ENCODE results near the gene ACMSD. TPM values are rescaled to one million over a fixed set of nuclear protein-coding genes. Genes with fewer than 3 reads are reported as not detected.

Gene ACMSD
- total and polyA plus RNA-seq, 10 of the 15 experiments (the other 5 are each of a cell fraction or from before 2014, with no cell fraction given), result 0.08 TPM; not detected in 9

DNA sequence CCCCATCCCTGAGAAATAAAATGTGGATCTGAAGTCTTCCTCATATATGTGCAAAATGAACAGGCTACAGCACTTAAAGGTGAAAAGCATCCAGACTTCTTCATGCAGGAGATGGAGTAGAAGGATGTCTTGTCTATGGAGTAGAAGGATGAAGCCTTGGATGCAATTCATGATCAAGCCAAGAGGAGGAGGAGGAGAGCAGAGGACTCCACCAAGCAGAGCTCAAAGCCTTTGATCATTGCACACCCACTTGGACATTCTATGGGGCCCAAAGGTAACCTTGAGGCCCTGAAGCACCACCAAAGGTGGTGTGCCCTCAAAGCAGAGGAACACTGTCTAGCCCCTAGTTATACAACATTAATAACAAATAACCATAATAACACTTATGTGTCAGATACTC lies 17.3 kb downstream of the ACMSD start (continued):
- TF ChIP-seq, protein P1, sequence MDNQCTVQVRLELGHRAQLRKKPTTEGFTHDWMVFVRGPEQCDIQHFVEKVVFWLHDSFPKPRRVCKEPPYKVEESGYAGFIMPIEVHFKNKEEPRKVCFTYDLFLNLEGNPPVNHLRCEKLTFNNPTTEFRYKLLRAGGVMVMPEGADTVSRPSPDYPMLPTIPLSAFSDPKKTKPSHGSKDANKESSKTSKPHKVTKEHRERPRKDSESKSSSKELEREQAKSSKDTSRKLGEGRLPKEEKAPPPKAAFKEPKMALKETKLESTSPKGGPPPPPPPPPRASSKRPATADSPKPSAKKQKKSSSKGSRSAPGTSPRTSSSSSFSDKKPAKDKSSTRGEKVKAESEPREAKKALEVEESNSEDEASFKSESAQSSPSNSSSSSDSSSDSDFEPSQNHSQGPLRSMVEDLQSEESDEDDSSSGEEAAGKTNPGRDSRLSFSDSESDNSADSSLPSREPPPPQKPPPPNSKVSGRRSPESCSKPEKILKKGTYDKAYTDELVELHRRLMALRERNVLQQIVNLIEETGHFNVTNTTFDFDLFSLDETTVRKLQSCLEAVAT (IDR thresholded peaks at IDR 0.05), result no peak

DNA sequence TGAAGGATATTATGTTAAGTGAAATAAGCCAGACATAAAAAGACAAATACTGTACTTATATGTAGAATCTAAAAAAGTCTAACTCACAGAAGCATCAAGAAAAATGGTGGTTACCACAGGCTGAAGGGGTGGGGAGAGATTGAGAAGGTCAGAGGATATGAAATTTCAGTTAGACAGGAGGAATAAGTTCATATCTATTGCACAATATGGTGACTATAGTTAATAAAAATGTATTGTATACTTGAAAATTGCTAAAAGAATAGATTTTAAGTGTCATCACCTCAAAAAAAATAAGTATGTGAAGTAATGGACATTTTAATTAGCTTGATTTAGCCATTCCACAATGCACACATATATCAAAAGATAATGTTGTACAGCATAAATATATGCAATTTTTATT lies 19.8 kb downstream of the ACMSD start:
- no peak for DNase-seq (ENCODE audit: low read depth, low spot score)
- H3K27ac ChIP-seq (ENCODE audit: control insufficient read depth, insufficient read depth), result no peak overlapping the region
- H3K4me2 ChIP-seq (ENCODE audit: control insufficient read depth, insufficient read depth), result no peak overlapping the region
- no peak for FAIRE-seq
- no peaks in the 10 kb centered on the region for H3K27me3 ChIP-seq (replicated peaks in 1 of 2; ENCODE audit: control insufficient read depth in 2 of 2, insufficient read depth in 2 of 2, low read length in 1 of 2)
- H3K36me3 ChIP-seq (ENCODE audit: control insufficient read depth in 2 of 2, insufficient read depth in 2 of 2, low read length in 1 of 2), result no peaks in the 10 kb centered on the region
- no peaks in the 10 kb centered on the region for H3K4me1 ChIP-seq (ENCODE audit: control insufficient read depth, insufficient read depth, low read length)
- no peak for ATAC-seq
- no peaks in the 10 kb centered on the region for H4K20me1 ChIP-seq (ENCODE audit: control insufficient read depth, insufficient read depth)
- H3K79me2 ChIP-seq (ENCODE audit: control insufficient read depth, insufficient read depth, low read length), result no peaks in the 10 kb centered on the region
- SMC1A ChIA-PET (ENCODE audit: uncharacterized antibody, unreplicated experiment), result no interaction called here
- CTCF ChIA-PET, result no interaction called here
- no peaks in the 10 kb centered on the region for H3K9me3 ChIP-seq (replicated peaks; ENCODE audit: control insufficient read depth, insufficient read depth, low read length)
- in situ Hi-C loops (cut with MboI) (no loop called here), intact Hi-C loops (cut with micrococcal nuclease; ENCODE audit: unreplicated experiment) (no loop called here)
- RAD21 ChIA-PET (ENCODE audit: unreplicated experiment), result no interaction called here
- no peak overlapping the region for H3K9ac ChIP-seq (ENCODE audit: control insufficient read depth, insufficient read depth, low read length)
- H2AFZ ChIP-seq (ENCODE audit: control insufficient read depth, low read depth, low read length), result no peak overlapping the region
- H3K4me3 ChIP-seq, result no peak overlapping the region
- no TSS peak for BruUV-seq (replicated peaks)
- POLR2A ChIA-PET, result no interaction called here
- TF ChIP-seq EP300 (IDR thresholded peaks at IDR 0.05; ENCODE audit: borderline replicate concordance in 1 of 2, control insufficient read depth in 1 of 2, low read depth in 2 of 2, low read length in 2 of 2), result no peak
- TF ChIP-seq, protein P2, sequence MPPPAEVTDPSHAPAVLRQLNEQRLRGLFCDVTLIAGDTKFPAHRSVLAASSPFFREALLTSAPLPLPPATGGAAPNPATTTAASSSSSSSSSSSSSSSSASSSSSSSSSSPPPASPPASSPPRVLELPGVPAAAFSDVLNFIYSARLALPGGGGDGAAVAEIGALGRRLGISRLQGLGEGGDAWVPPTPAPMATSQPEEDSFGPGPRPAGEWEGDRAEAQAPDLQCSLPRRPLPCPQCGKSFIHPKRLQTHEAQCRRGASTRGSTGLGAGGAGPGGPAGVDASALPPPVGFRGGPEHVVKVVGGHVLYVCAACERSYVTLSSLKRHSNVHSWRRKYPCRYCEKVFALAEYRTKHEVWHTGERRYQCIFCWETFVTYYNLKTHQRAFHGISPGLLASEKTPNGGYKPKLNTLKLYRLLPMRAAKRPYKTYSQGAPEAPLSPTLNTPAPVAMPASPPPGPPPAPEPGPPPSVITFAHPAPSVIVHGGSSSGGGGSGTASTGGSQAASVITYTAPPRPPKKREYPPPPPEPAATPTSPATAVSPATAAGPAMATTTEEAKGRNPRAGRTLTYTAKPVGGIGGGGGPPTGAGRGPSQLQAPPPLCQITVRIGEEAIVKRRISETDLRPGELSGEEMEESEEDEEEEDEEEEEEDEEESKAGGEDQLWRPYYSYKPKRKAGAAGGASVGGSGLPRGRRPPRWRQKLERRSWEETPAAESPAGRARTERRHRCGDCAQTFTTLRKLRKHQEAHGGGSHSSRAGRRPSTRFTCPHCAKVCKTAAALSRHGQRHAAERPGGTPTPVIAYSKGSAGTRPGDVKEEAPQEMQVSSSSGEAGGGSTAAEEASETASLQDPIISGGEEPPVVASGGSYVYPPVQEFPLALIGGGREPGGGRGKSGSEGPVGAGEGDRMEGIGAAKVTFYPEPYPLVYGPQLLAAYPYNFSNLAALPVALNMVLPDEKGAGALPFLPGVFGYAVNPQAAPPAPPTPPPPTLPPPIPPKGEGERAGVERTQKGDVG (CRISPR knock-in tag; IDR thresholded peaks at IDR 0.05), result no peak
- TF ChIP-seq ATF2 (IDR thresholded peaks at IDR 0.05; ENCODE audit: low read length), result no peak
- TF ChIP-seq WRNIP1 (IDR thresholded peaks at IDR 0.05; ENCODE audit: borderline replicate concordance, low read depth, low read length), result no peak
- no peak for TF ChIP-seq ZNF687 (IDR thresholded peaks at IDR 0.05)
- TF ChIP-seq KDM1A (IDR thresholded peaks at IDR 0.05; ENCODE audit: borderline replicate concordance), result no peak
- no peak for TF ChIP-seq SMARCA5 (IDR thresholded peaks at IDR 0.05)
- no peak for TF ChIP-seq RFX5 (IDR thresholded peaks at IDR 0.05; ENCODE audit: low read depth, low read length)
- no peak for TF ChIP-seq PAX5 (IDR thresholded peaks at IDR 0.05; ENCODE audit: borderline replicate concordance, low read depth, low read length)
- TF ChIP-seq CREB1 (IDR thresholded peaks at IDR 0.05; ENCODE audit: low read depth), result no peak
- no peak for TF ChIP-seq ZNF622 (IDR thresholded peaks at IDR 0.05)

All from GM12878 (cell line).